ENCODE measurements around the gene SLC31A1. TPM values are rescaled to one million over a fixed set of nuclear protein-coding genes. Genes with fewer than 3 reads are reported as not detected.

SLC31A1 gene
- total and polyA plus RNA-seq, 2 of the 13 experiments (the other 11 are each of a cell fraction or from before 2014, with no cell fraction given) = 62.9 to 70.0 TPM

DNA sequence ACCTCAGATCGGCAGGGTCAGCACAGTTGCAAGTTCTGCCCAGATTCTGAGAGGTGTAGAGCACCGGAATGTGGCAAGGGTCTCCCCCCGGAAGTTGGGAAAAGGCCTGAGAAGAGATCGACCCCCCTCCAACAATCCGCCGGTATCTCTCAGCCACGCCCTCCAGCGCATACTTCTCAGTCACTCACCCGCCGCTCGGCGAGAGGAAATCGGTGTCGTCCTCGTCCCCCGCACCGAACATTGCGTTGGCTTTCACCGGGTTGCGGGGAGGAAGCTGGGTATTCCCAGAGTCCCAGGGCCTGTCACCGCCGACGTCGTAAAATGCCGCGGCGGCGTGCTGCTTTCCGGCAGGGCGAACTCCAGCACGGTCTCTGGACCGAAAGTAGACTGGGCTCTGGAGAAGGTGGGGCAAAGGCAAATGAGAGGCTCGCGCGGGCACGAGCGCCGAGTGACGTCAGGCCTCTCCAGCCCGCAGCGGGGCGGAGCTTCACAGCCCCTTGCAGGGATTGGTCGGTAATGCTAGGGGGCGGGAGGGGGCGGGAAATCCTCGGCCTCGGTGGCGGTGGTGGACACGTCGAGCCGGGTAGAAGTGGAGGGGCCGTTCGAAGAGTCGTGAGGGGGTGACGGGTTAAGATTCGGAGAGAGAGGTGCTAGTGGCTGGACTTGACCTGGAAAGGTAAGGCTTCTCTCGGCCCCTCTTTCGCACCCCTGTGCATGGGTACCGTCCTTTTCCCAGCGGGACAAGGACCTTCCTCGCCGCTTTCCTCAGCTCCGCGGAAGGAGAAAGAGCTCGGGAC is at the start of gene SLC31A1, which contains the start of gene FKBP15 (continued):
- no peak for TF ChIP-seq CSRNP2 (CRISPR knock-in tag; conservative IDR thresholded peaks at IDR 0.05; ENCODE audit: low read depth)
- TF ChIP-seq THYN1 (CRISPR knock-in tag; IDR thresholded peaks at IDR 0.05; ENCODE audit: borderline replicate concordance, low read depth) = no peak
- TF ChIP-seq PAF1 (CRISPR knock-in tag; IDR thresholded peaks at IDR 0.05) = no peak
- TF ChIP-seq MBNL3 (CRISPR knock-in tag; conservative IDR thresholded peaks at IDR 0.05) = no peak
- no peak for TF ChIP-seq ZNF724P (CRISPR knock-in tag; IDR thresholded peaks at IDR 0.05; ENCODE audit: borderline replicate concordance)
- no peak for TF ChIP-seq CREB3 (CRISPR knock-in tag; IDR thresholded peaks at IDR 0.05)
- TF ChIP-seq, protein P1, sequence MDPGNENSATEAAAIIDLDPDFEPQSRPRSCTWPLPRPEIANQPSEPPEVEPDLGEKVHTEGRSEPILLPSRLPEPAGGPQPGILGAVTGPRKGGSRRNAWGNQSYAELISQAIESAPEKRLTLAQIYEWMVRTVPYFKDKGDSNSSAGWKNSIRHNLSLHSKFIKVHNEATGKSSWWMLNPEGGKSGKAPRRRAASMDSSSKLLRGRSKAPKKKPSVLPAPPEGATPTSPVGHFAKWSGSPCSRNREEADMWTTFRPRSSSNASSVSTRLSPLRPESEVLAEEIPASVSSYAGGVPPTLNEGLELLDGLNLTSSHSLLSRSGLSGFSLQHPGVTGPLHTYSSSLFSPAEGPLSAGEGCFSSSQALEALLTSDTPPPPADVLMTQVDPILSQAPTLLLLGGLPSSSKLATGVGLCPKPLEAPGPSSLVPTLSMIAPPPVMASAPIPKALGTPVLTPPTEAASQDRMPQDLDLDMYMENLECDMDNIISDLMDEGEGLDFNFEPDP (CRISPR knock-in tag; conservative IDR thresholded peaks at IDR 0.05) = no peak
- no peak for TF ChIP-seq GRHL1 (CRISPR knock-in tag; conservative IDR thresholded peaks at IDR 0.05)
- TF ChIP-seq FOSL2 (CRISPR knock-in tag; IDR thresholded peaks at IDR 0.05) = peak; percentile 23; the same call in 1 of the 2 replicates
- TF ChIP-seq NR1H2 (CRISPR knock-in tag; IDR thresholded peaks at IDR 0.05; ENCODE audit: borderline replicate concordance, low read depth) = no peak
- TF ChIP-seq HCFC1 (IDR thresholded peaks at IDR 0.05; ENCODE audit: low read depth, low read length) = peak; percentile 39; the same call in 1 of the 2 replicates
- TF ChIP-seq ZNF850 (CRISPR knock-in tag; conservative IDR thresholded peaks at IDR 0.05) = no peak
- TF ChIP-seq, protein P2, sequence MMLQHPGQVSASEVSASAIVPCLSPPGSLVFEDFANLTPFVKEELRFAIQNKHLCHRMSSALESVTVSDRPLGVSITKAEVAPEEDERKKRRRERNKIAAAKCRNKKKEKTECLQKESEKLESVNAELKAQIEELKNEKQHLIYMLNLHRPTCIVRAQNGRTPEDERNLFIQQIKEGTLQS (CRISPR knock-in tag; IDR thresholded peaks at IDR 0.05) = no peak
- no peak; the same call in 1 of the 2 replicates for TF ChIP-seq ZNF263 (CRISPR knock-in tag; IDR thresholded peaks at IDR 0.05)
- TF ChIP-seq ZNF326 (CRISPR knock-in tag; IDR thresholded peaks at IDR 0.05; ENCODE audit: borderline replicate concordance) = no peak
- peak; percentile 16; the same call in 1 of the 2 replicates for TF ChIP-seq ZSCAN9 (CRISPR knock-in tag; IDR thresholded peaks at IDR 0.05; ENCODE audit: borderline replicate concordance)
- TF ChIP-seq SMAD9 (CRISPR knock-in tag; IDR thresholded peaks at IDR 0.05) = no peak
- peak; percentile 51; the same call in 1 of the 2 replicates for TF ChIP-seq MXD4 (CRISPR knock-in tag; IDR thresholded peaks at IDR 0.05)
- TF ChIP-seq HNRNPK (IDR thresholded peaks at IDR 0.05; ENCODE audit: low read depth, low read length, poor library complexity, severe bottlenecking) = peak; percentile 48
- no peak for TF ChIP-seq KLF15 (CRISPR knock-in tag; IDR thresholded peaks at IDR 0.05; ENCODE audit: borderline replicate concordance)
- TF ChIP-seq ZNF766 (CRISPR knock-in tag; IDR thresholded peaks at IDR 0.05; ENCODE audit: borderline replicate concordance) = 0 out of 2 replicates have a peak, but pooled peaks have one; percentile 27
- TF ChIP-seq ZNF446 (CRISPR knock-in tag; IDR thresholded peaks at IDR 0.05) = 0 out of 2 replicates have a peak, but pooled peaks have one; percentile 24
- TF ChIP-seq ISL2 (CRISPR knock-in tag; IDR thresholded peaks at IDR 0.05) = no peak; the same call in 1 of the 2 replicates

All from HepG2 (cell line).